K562 (cell line): ENCODE results near the gene SLC6A9. TPM values are rescaled to one million over a fixed set of nuclear protein-coding genes. Genes with fewer than 3 reads are reported as not detected.

Experiments used
- ARID1B ChIP-seq: fragments of 450-650 bp; IDR thresholded peaks from 2 replicates; pipeline ENCODE4 v1.6.1; 2016; ENCODE audit warnings: antibody characterized with exemption, mild to moderate bottlenecking, inconsistent platforms
- BCOR ChIP-seq: fragments of 450-650 bp; IDR thresholded peaks from 2 replicates; pipeline ENCODE4 v1.6.1; 2016
- CBX2 ChIP-seq: fragments of 200-600 bp; sonication (generic); IDR thresholded peaks from one replicate; pipeline ENCODE4 v1.6.1; 2012; ENCODE audit warnings: mild to moderate bottlenecking, low read length, inconsistent platforms; ENCODE audit not compliant: insufficient read depth, poor library complexity, severe bottlenecking
- CCAR2 ChIP-seq: fragments of 200-400 bp; formaldehyde crosslinking; IDR thresholded peaks from 2 replicates; pipeline ENCODE4 v1.6.1; 2017; ENCODE audit warnings: mild to moderate bottlenecking, low read depth, low read length
- CLOCK ChIP-seq: fragments of 250-450 bp; sonication (Bioruptor Pico); IDR thresholded peaks from 2 replicates; pipeline ENCODE4 v1.4.0; 2020; ENCODE audit warnings: mild to moderate bottlenecking, moderate library complexity, borderline replicate concordance
- GATAD2B ChIP-seq: fragments of 450-650 bp; IDR thresholded peaks from 2 replicates; pipeline ENCODE4 v1.6.1; 2017; ENCODE audit warnings: mild to moderate bottlenecking, borderline replicate concordance
- ILK ChIP-seq: fragments of 450-650 bp; IDR thresholded peaks from 2 replicates; pipeline ENCODE4 v1.6.1; 2016; ENCODE audit warnings: missing genetic modification characterization, low read depth, mild to moderate bottlenecking, missing compliant biosample characterization, moderate library complexity, borderline replicate concordance
- MBD2 ChIP-seq: sonication (generic); IDR thresholded peaks from 2 replicates; pipeline ENCODE4 v1.6.1; 2016; ENCODE audit warnings: low read depth, borderline replicate concordance
- MITF ChIP-seq: IDR thresholded peaks from 2 replicates; pipeline ENCODE4 v1.6.1; 2014; ENCODE audit warnings: antibody characterized with exemption
- MTA2 ChIP-seq: fragments of 450-650 bp; IDR thresholded peaks from 2 replicates; pipeline ENCODE4 v1.6.1; 2016; ENCODE audit warnings: low read depth
- PHF21A ChIP-seq: fragments of 450-650 bp; IDR thresholded peaks from 2 replicates; pipeline ENCODE4 v1.6.1; 2017; ENCODE audit warnings: low read depth, borderline replicate concordance
- REST ChIP-seq, 2 experiments: fragments of 450-650 bp; formaldehyde crosslinking in 1 of 2; IDR thresholded peaks; 2 replicates each; pipeline versions ENCODE4 v1.4.0 to v1.6.1; 2014 to 2020; ENCODE audit warnings: mild to moderate bottlenecking in 2 of 2, borderline replicate concordance in 1 of 2, low read depth in 1 of 2
- SUPT5H ChIP-seq: fragments of 450-650 bp; IDR thresholded peaks from 2 replicates; pipeline ENCODE4 v1.6.1; 2016
- TBL1XR1 ChIP-seq, 2 experiments: IDR thresholded peaks; 2 replicates each; pipeline ENCODE4 v1.6.1; 2012; ENCODE audit warnings: improper control_type of control experiment in 2 of 2, low read length in 2 of 2, mild to moderate bottlenecking in 1 of 2
- ZNF23 ChIP-seq: fragments of 250-450 bp; sonication (Bioruptor Pico); IDR thresholded peaks from 2 replicates; pipeline ENCODE4 v1.4.0; 2020; ENCODE audit warnings: mild to moderate bottlenecking
- ZNF347 ChIP-seq: fragments of 450-650 bp; formaldehyde crosslinking; IDR thresholded peaks from 2 replicates; pipeline ENCODE4 v1.4.0; 2020; ENCODE audit warnings: low read depth, mild to moderate bottlenecking, moderate library complexity
- polyA plus RNA-seq, 8 experiments: library from polyadenylated mRNA; depleted of rRNA in 4 of 8; stranded (reverse) in 5 of 8; unstranded in 3 of 8; fragments of >200 nt; fragmentation: Nextera tagmentation in 2 of 8; fragmentation: Illumina TruSeq in 1 of 8; extraction: Ambion mirVana in 2 of 8; extraction: Trizol in 1 of 8; gene quantifications; 2 replicates each; pipeline versions ENCODE4 v1.2.1 to v1.2.3, GENCODE V29; 2011 to 2014; ENCODE audit warnings: inconsistent platforms in 1 of 8, missing spikeins in 1 of 8
- total RNA-seq, 7 experiments: library from RNA; depleted of rRNA in 6 of 7; stranded (reverse); fragments of >200 nt in 6 of 7; fragmentation: Illumina TruSeq in 2 of 7; extraction: Trizol in 2 of 7; gene quantifications; 2 replicates each; pipeline versions ENCODE4 v1.2.1 to v1.2.3, GENCODE V29; 2011 to 2021; ENCODE audit warnings: low replicate concordance in 1 of 7

SLC6A9 gene
- total and polyA plus RNA-seq, 9 of the 15 experiments (the other 6 are each of a cell fraction or from before 2014, with no cell fraction given): 0.17 to 18.7 (median 2.9) TPM

- peak; percentile 97 for TF ChIP-seq REST (IDR thresholded peaks at IDR 0.05; ENCODE audit: borderline replicate concordance)
- peak; percentile 72 for TF ChIP-seq REST (CRISPR knock-in tag; IDR thresholded peaks at IDR 0.05; ENCODE audit: low read depth)
- no peak for TF ChIP-seq ZNF347
- TF ChIP-seq TBL1XR1 (IDR thresholded peaks at IDR 0.05; ENCODE audit: low read length in 2 of 2): peak in 1 of 2 experiments; percentile 49; a peak in 1 of 4 replicates
- TF ChIP-seq PHF21A: no peak
- peak; percentile 90 for TF ChIP-seq SUPT5H
- TF ChIP-seq ARID1B: no peak
- TF ChIP-seq MBD2: peak; percentile 71; the same call in 1 of the 2 replicates
- TF ChIP-seq ZNF23 (CRISPR knock-in tag): no peak
- no peak for TF ChIP-seq MTA2
- no peak for TF ChIP-seq CBX2
- no peak for TF ChIP-seq GATAD2B
- peak; percentile 97 for TF ChIP-seq MITF
- no peak for TF ChIP-seq ILK
- peak; percentile 87; the same call in 1 of the 2 replicates for TF ChIP-seq CLOCK
- TF ChIP-seq BCOR: 0 out of 2 replicates have a peak, but pooled peaks have one; percentile 34
- TF ChIP-seq CCAR2: no peak
These were observed 56.6 kb downstream of the SLC6A9 start, which contains the start of gene ATP6V0B (continued) for GRCh38 chr1:43974443-43975248.
